Activated CD8-positive, alpha-beta memory T cell treated with anti-CD3 and anti-CD28 coated beads for 48 hours (primary cell): Measurements from ENCODE around the gene HAS3.
"Not testable (repeated sequence)": the region's sequence is repeated elsewhere in the genome, so short reads cannot be mapped to it uniquely, and the experiment has no call there.

Experiments
- DNase-seq, 3 experiments: peaks; one replicate each; pipeline ENCODE4 v3.0.0-alpha.2; 2020; ENCODE audit warnings: low read depth in 2 of 3, low spot score in 2 of 3

HAS3 gene

GRCh38 chr16:69105501-69106361, at the start of gene HAS3:
TSS of gene HAS3 (plus strand) at chr16:69105653. CDS start at chr16:69109396, 3,743 bp downstream.
- peak in 1 of 3 experiments; percentile 23 for DNase-seq

- no peak for DNase-seq
Measured at GRCh38 chr16:69055980-69056379, 49.5 kb upstream of the HAS3 start.

GRCh38 chr16:69056421-69056820, 49.0 kb upstream of the HAS3 start:
- DNase-seq = no peak

GRCh38 chr16:69057400-69058378, 47.8 kb upstream of the HAS3 start:
- DNase-seq = no peak

GRCh38 chr16:69063491-69063890, 42.0 kb upstream of the HAS3 start:
- not testable (repeated sequence) for DNase-seq

- DNase-seq = no peak
Measured at GRCh38 chr16:69064124-69064763, 41.2 kb upstream of the HAS3 start.

- DNase-seq = no peak
Measured at GRCh38 chr16:69064764-69065313, 40.6 kb upstream of the HAS3 start.

GRCh38 chr16:69069504-69069903, 35.9 kb upstream of the HAS3 start:
- no peak for DNase-seq

- no peak for DNase-seq
Measured at GRCh38 chr16:69071036-69071435, 34.4 kb upstream of the HAS3 start.

GRCh38 chr16:69072640-69072974, 32.8 kb upstream of the HAS3 start:
- DNase-seq = no peak

GRCh38 chr16:69073181-69073702, 32.2 kb upstream of the HAS3 start:
- DNase-seq = no peak

- DNase-seq = no peak
Measured at GRCh38 chr16:69077251-69077650, 28.2 kb upstream of the HAS3 start.

- no peak for DNase-seq
Measured at GRCh38 chr16:69078073-69078472, 27.4 kb upstream of the HAS3 start.

- DNase-seq = no peak
Measured at GRCh38 chr16:69079697-69080096, 25.8 kb upstream of the HAS3 start.

GRCh38 chr16:69083306-69083941, 22.0 kb upstream of the HAS3 start:
- no peak for DNase-seq

- DNase-seq = no peak
Measured at GRCh38 chr16:69084289-69084688, 21.2 kb upstream of the HAS3 start.

GRCh38 chr16:69085032-69085695, 20.3 kb upstream of the HAS3 start:
- DNase-seq = no peak

- no peak for DNase-seq
Measured at GRCh38 chr16:69087161-69087581, 18.3 kb upstream of the HAS3 start.

- no peak for DNase-seq
Measured at GRCh38 chr16:69088684-69089083, 16.8 kb upstream of the HAS3 start.
